Endothelial cell of umbilical vein (primary cell): Measurements from ENCODE around the gene MAJIN. TPM values are rescaled to one million over a fixed set of nuclear protein-coding genes. Genes with fewer than 3 reads are reported as not detected.

Experiments
- BruUV-seq: library from RNA; stranded (reverse); fragments of 400-500 nt; replicated peaks from 2 replicates; lab custom pipeline; 2021; lab: Mats Ljungman, UMichigan
- CTCF ChIA-PET: fragments of 300-600, 350-600 bp; sonication (Branson Sonifier 250); formaldehyde crosslinking; loops from one replicate; lab custom pipeline; 2021; ENCODE audit warnings: antibody characterized with exemption, inconsistent platforms; lab: Charles Lee
- POLR2A ChIA-PET: fragments of 300-600, 350-600 bp; sonication (Branson Sonifier 250); formaldehyde crosslinking; loops from one replicate; lab custom pipeline; 2021; ENCODE audit warnings: antibody characterized with exemption, inconsistent platforms; lab: Charles Lee
- DNase-seq: peaks from one replicate; pipeline ENCODE4 v3.0.0-alpha.2; 2011; ENCODE audit warnings: low read depth, low spot score
- FAIRE-seq: peaks from 2 replicates; lab custom pipeline; 2011; peaks lifted over from hg19 to GRCh38; lab: Jason Lieb, UNC
- H2AFZ ChIP-seq: 2 replicates; pipeline ENCODE4 v1.6.0; 2012; ENCODE audit warnings: low read depth, low read length, control low read depth, inconsistent platforms
- H3K27ac ChIP-seq: 2 replicates; pipeline ENCODE4 v1.5.1; 2011; ENCODE audit warnings: low read depth, mild to moderate bottlenecking, control low read depth, low read length, moderate library complexity; ENCODE audit not compliant: insufficient read depth
- H3K27me3 ChIP-seq, 2 experiments: 2 replicates each; pipeline versions ENCODE4 v1.6.0 to v1.6.1; 2011; ENCODE audit warnings: low read length in 2 of 2, mixed read lengths in 1 of 2; ENCODE audit not compliant: control insufficient read depth in 2 of 2, insufficient read depth in 2 of 2
- H3K36me3 ChIP-seq, 2 experiments: 2 replicates in 1 of 2; 3 replicates in 1 of 2; pipeline ENCODE4 v1.5.1; 2011; ENCODE audit warnings: low read length in 2 of 2, mild to moderate bottlenecking in 1 of 2, moderate library complexity in 1 of 2; ENCODE audit not compliant: control insufficient read depth in 2 of 2, insufficient read depth in 2 of 2; ENCODE audit errors: extremely low read depth in 1 of 2
- H3K4me1 ChIP-seq: 3 replicates; pipeline ENCODE4 v1.5.1; 2011; ENCODE audit warnings: mild to moderate bottlenecking, low read length; ENCODE audit not compliant: control insufficient read depth, insufficient read depth; ENCODE audit errors: extremely low read depth
- H3K4me2 ChIP-seq: 2 replicates; pipeline ENCODE4 v1.6.1; 2011; ENCODE audit warnings: low read length, control low read depth, mixed read lengths; ENCODE audit not compliant: insufficient read depth
- H3K4me3 ChIP-seq, 3 experiments: fragments of 200-600 bp in 1 of 3; sonication (generic), shearing (Covaris generic) in 1 of 3; replicated peaks in 1 of 3; 2 replicates each; pipeline ENCODE4 v1.5.1; 2011 to 2016; ENCODE audit warnings: control low read depth in 3 of 3, low read length in 3 of 3, mild to moderate bottlenecking in 2 of 3, inconsistent platforms in 1 of 3, low read depth in 1 of 3, moderate library complexity in 1 of 3; ENCODE audit not compliant: insufficient read depth in 1 of 3
- H3K79me2 ChIP-seq: 2 replicates; pipeline ENCODE4 v1.6.0; 2012; ENCODE audit warnings: low read length, inconsistent platforms; ENCODE audit not compliant: control insufficient read depth, insufficient read depth
- H3K9ac ChIP-seq: replicated peaks from 2 replicates; pipeline ENCODE3; 2011; ENCODE audit warnings: low read length, control low read depth; ENCODE audit not compliant: insufficient read depth; ENCODE audit errors: extremely low read depth
- H3K9me1 ChIP-seq: replicated peaks from 3 replicates; pipeline ENCODE4 v1.6.0; 2011; ENCODE audit warnings: mild to moderate bottlenecking, low read length; ENCODE audit not compliant: control insufficient read depth, insufficient read depth; ENCODE audit errors: extremely low read depth
- H3K9me3 ChIP-seq: replicated peaks from 2 replicates; pipeline ENCODE4 v1.5.1; 2012; ENCODE audit warnings: low read length, inconsistent platforms; ENCODE audit not compliant: control insufficient read depth, insufficient read depth
- H4K20me1 ChIP-seq: replicated peaks from 2 replicates; pipeline ENCODE3; 2011; ENCODE audit warnings: mild to moderate bottlenecking, low read length; ENCODE audit not compliant: control insufficient read depth, insufficient read depth; ENCODE audit errors: extremely low read depth
- CTCF ChIP-seq, 2 donors: IDR thresholded peaks; 1 replicate in 1 of 2; 2 replicates in 1 of 2; pipeline ENCODE4 v1.5.1; 2011; ENCODE audit warnings: low read length in 2 of 2, mild to moderate bottlenecking in 2 of 2, moderate library complexity in 2 of 2, control low read depth in 1 of 2, inconsistent platforms in 1 of 2, low read depth in 1 of 2; ENCODE audit not compliant: insufficient read depth in 1 of 2; ENCODE audit errors: extremely low read depth in 1 of 2
- EZH2 ChIP-seq: IDR thresholded peaks from 2 replicates; pipeline ENCODE4 v1.6.1; 2012; ENCODE audit warnings: borderline replicate concordance, low read depth, mild to moderate bottlenecking, moderate library complexity, low read length, inconsistent platforms; ENCODE audit not compliant: severe bottlenecking
- JUN ChIP-seq: IDR thresholded peaks from 2 replicates; pipeline ENCODE4 v1.6.1; 2011; ENCODE audit warnings: borderline replicate concordance, low read depth; ENCODE audit not compliant: insufficient read length, insufficient read depth
- MAX ChIP-seq: IDR thresholded peaks from 2 replicates; pipeline ENCODE4 v1.6.1; 2011; ENCODE audit not compliant: insufficient read depth, insufficient read length
- MYC ChIP-seq: IDR thresholded peaks from one replicate; pipeline ENCODE4 v1.6.1; 2011; ENCODE audit warnings: mild to moderate bottlenecking, low read depth, low read length
- POLR2A ChIP-seq: IDR thresholded peaks from 2 replicates; pipeline ENCODE4 v1.6.1; 2012; ENCODE audit warnings: low read depth, mild to moderate bottlenecking, control low read depth, low read length
- POLR2AphosphoS5 ChIP-seq: IDR thresholded peaks from 2 replicates; pipeline ENCODE4 v1.6.1; 2012; ENCODE audit warnings: low read depth, mild to moderate bottlenecking, control low read depth, low read length, moderate library complexity; ENCODE audit not compliant: insufficient read depth
- dilution Hi-C: fragments of 300-500 bp; cut with MboI; formaldehyde crosslinking; loops from one replicate; pipeline ENCODE4 v1.15.0; 2019; ENCODE audit warnings: low sequenced_read_pairs; ENCODE audit not compliant: extremely low pct_ligation_motif_present
- intact Hi-C: fragments of 100-400 bp; cut with micrococcal nuclease; formaldehyde crosslinking; loops from one replicate; pipeline ENCODE4 v1.10.0; 2022
- polyA plus RNA-seq, 4 experiments: library from polyadenylated mRNA; depleted of rRNA in 3 of 4; stranded (reverse) in 3 of 4; unstranded in 1 of 4; fragments of >200 nt; gene quantifications; 2 replicates each; pipeline versions ENCODE4 v1.2.1 to v1.2.3, GENCODE V29; 2011 to 2012; ENCODE audit warnings: missing spikeins in 1 of 4
- total RNA-seq: library from RNA; stranded (reverse); gene quantifications from 2 replicates; pipeline ENCODE4 v1.2.3, GENCODE V29; 2021

MAJIN gene
- total and polyA plus RNA-seq, 2 donors (not counting 3 experiments of a cell fraction or from before 2014, with no cell fraction given), result 0.07 TPM; not detected in 1

GRCh38 chr11:64894070-64894811 is 77.7 kb downstream of the MAJIN start:
- FAIRE-seq (peak; percentile 35), DNase-seq (peak; percentile 44)
- no peak overlapping the region for H3K4me3 ChIP-seq
- H3K27ac ChIP-seq, result no peak overlapping the region
- H3K36me3 ChIP-seq, result peaks cover 0 to 16% of the 10 kb centered on the region in 2 experiments
- no peaks in the 10 kb centered on the region for H3K9me3 ChIP-seq
- no peaks in the 10 kb centered on the region for H3K27me3 ChIP-seq
- no peaks in the 10 kb centered on the region for H4K20me1 ChIP-seq
- no peaks in the 10 kb centered on the region for H3K79me2 ChIP-seq
- no peak overlapping the region for H2AFZ ChIP-seq
- POLR2A ChIA-PET, result no interaction called here
- no peak overlapping the region for H3K4me2 ChIP-seq
- H3K9me1 ChIP-seq, result no peaks in the 10 kb centered on the region
- CTCF ChIA-PET, result interaction anchor here (0.7 to 9.4 kb wide), 8 partner anchors 9 to 81 kb away, joined by 3 to 168 read pairs (median 3); partner anchors contain the start of gene CDC42BPG
- no peaks in the 10 kb centered on the region for H3K4me1 ChIP-seq
- no peak for TF ChIP-seq JUN
- TF ChIP-seq EZH2, result no peak
- no peak for TF ChIP-seq MYC
- peak; percentile 93 to 95 for TF ChIP-seq CTCF (IDR thresholded peaks at IDR 0.05; ENCODE audit: extremely low read depth in 1 of 2, insufficient read depth in 1 of 2, low read depth in 1 of 2, low read length in 2 of 2)
- no peak for TF ChIP-seq MAX
- TF ChIP-seq POLR2A, result no peak
- TF ChIP-seq POLR2AphosphoS5, result no peak
- no peak overlapping the region for H3K9ac ChIP-seq
- BruUV-seq, result no TSS peak
- dilution Hi-C loops, result loop anchor here (10.0 kb wide), 1 partner anchor 49 kb away; the partner anchor contains the start of gene CDC42BPG
- intact Hi-C loops, result loop anchor here (1.0 kb wide), 2 partner anchors 47 to 117 kb away; no protein-coding TSS in a partner anchor
